Fibroblast of upper back skin (primary cell): ENCODE data around the gene GCSH.

Experiments used
- DNase-seq: peaks from one replicate; pipeline ENCODE4 v3.0.0-alpha.2; 2013

GCSH gene

DNA sequence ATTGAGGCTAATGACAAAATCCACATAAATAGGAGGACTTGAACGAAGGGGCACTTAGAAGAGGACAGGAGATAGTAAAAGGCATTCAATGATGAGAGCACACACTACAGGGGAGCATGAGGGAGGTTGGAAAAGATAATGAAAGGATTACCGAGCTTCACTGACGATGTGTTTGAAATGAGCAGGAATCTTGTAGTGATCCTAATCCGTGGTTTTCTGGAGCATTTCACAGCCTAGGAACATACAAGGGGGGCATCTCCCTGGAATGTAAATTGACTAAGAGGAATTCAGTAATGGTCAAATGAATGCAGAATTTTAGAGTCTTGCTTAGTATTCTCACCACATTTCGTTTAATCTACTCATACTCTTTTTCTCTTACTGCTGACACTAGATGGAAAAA is 55.4 kb downstream of the GCSH start:
- DNase-seq = peak; percentile 65

- no peak for DNase-seq
Observed at GRCh38 chr16:81040131-81040530, 56.1 kb downstream of the GCSH start.

- DNase-seq = no peak
Observed at GRCh38 chr16:81036751-81037350, 59.3 kb downstream of the GCSH start.

GRCh38 chr16:81035975-81036750 is 60.0 kb downstream of the GCSH start:
- peak; percentile 14 for DNase-seq

- DNase-seq = peak; percentile 83
Observed at GRCh38 chr16:81035398-81035974, 60.7 kb downstream of the GCSH start, which contains the start of gene ATMIN. Gene ATMIN, plus strand, starts transcription at chr16:81035842. Its CDS starts 29 bp downstream, at chr16:81035871.
